GM23338 (cell line): Measurements from ENCODE around the gene PCNX1. TPM values are rescaled to one million over a fixed set of nuclear protein-coding genes. Genes with fewer than 3 reads are reported as not detected.

Experiments used
- ATAC-seq: fragments of 200-7000 bp; cut with Tn5 transposase; 3 replicates; pipeline ENCODE4 v1.9.1; 2020
- DNase-seq: peaks from one replicate; pipeline ENCODE4 v3.0.0-alpha.2; 2015; ENCODE audit warnings: low spot score
- H2AFZ ChIP-seq: fragments of 200-600 bp; sonication (generic); 2 replicates; pipeline ENCODE4 v1.8.0; 2016; ENCODE audit warnings: antibody characterized with exemption, mild to moderate bottlenecking, moderate library complexity
- H3F3A ChIP-seq: fragments of 200-600 bp; sonication (generic); replicated peaks from 2 replicates; pipeline ENCODE4 v1.8.0; 2017; ENCODE audit warnings: antibody characterized with exemption, mixed run types, low read depth
- H3K27ac ChIP-seq: fragments of 200-600 bp; sonication (generic); 2 replicates; pipeline ENCODE4 v1.6.1; 2016; ENCODE audit warnings: low read depth
- H3K27me3 ChIP-seq: fragments of 200-600 bp; sonication (generic); 2 replicates; pipeline ENCODE4 v1.8.0; 2016; ENCODE audit warnings: mild to moderate bottlenecking, mixed run types, moderate library complexity; ENCODE audit not compliant: insufficient read depth
- H3K36me3 ChIP-seq: fragments of 200-600 bp; sonication (generic); 2 replicates; pipeline ENCODE4 v1.8.0; 2016; ENCODE audit warnings: mild to moderate bottlenecking; ENCODE audit not compliant: insufficient read depth
- H3K4me1 ChIP-seq: fragments of 200-600 bp; sonication (generic); 2 replicates; pipeline ENCODE4 v1.8.0; 2016; ENCODE audit warnings: mild to moderate bottlenecking, moderate library complexity; ENCODE audit not compliant: insufficient read depth
- H3K4me2 ChIP-seq: fragments of 200-600 bp; sonication (generic); 2 replicates; pipeline ENCODE4 v1.7.1; 2017; ENCODE audit warnings: mixed run types
- H3K4me3 ChIP-seq: fragments of 200-600 bp; sonication (generic); 2 replicates; pipeline ENCODE4 v1.6.1; 2016; ENCODE audit warnings: mixed run types
- H3K79me2 ChIP-seq: fragments of 200-600 bp; sonication (generic); replicated peaks from 2 replicates; pipeline ENCODE4 v1.8.0; 2017; ENCODE audit warnings: mild to moderate bottlenecking; ENCODE audit not compliant: insufficient read depth
- H3K9me2 ChIP-seq: fragments of 200-600 bp; sonication (generic); 2 replicates; pipeline ENCODE4 v1.8.0; 2017; ENCODE audit not compliant: insufficient read depth
- H4K20me1 ChIP-seq: fragments of 200-600 bp; sonication (generic); replicated peaks from 2 replicates; pipeline ENCODE4 v1.8.0; 2017; ENCODE audit warnings: mild to moderate bottlenecking; ENCODE audit not compliant: insufficient read depth
- H3K27ac Mint-ChIP-seq: 2 replicates; pipeline ENCODE4 v1.8.0; 2020; ENCODE audit warnings: inconsistent platforms, mild to moderate bottlenecking, moderate library complexity, mixed read lengths
- H3K27me3 Mint-ChIP-seq: 3 replicates; pipeline ENCODE4 v1.8.0; 2022; ENCODE audit warnings: low read depth, mild to moderate bottlenecking, moderate library complexity, mixed read lengths, inconsistent platforms; ENCODE audit not compliant: insufficient read depth, poor library complexity
- H3K36me3 Mint-ChIP-seq: 3 replicates; pipeline ENCODE4 v1.8.0; 2021; ENCODE audit warnings: low read depth, mild to moderate bottlenecking, inconsistent platforms, moderate library complexity, mixed read lengths
- H3K4me1 Mint-ChIP-seq: 3 replicates; pipeline ENCODE4 v1.8.0; 2020; ENCODE audit warnings: mild to moderate bottlenecking, inconsistent platforms, mixed read lengths
- H3K4me3 Mint-ChIP-seq: 3 replicates; pipeline ENCODE4 v1.8.0; 2021; ENCODE audit warnings: moderate library complexity, mild to moderate bottlenecking, inconsistent platforms, mixed read lengths
- H3K9me3 Mint-ChIP-seq: 3 replicates; pipeline ENCODE4 v1.8.0; 2020; ENCODE audit warnings: moderate library complexity, mild to moderate bottlenecking, inconsistent platforms, mixed read lengths
- CREB1 ChIP-seq: fragments of 250-450 bp; sonication (Bioruptor Pico); IDR thresholded peaks from 2 replicates; pipeline ENCODE4 v1.5.0; 2020; ENCODE audit warnings: low read depth, mild to moderate bottlenecking, moderate library complexity
- CTCF ChIP-seq, 2 experiments: fragments of 200-600 bp in 1 of 2; sonication (generic) in 1 of 2; conservative IDR thresholded peaks; 2 replicates each; pipeline versions ENCODE4 v1.5.1 to v1.6.1; 2016 to 2017; ENCODE audit warnings: antibody characterized with exemption in 2 of 2, low read depth in 2 of 2, mild to moderate bottlenecking in 2 of 2, moderate library complexity in 1 of 2
- EZH2 ChIP-seq: fragments of 200-600 bp; sonication (generic); IDR thresholded peaks from one replicate; pipeline ENCODE4 v1.8.0; 2017; ENCODE audit warnings: antibody characterized with exemption, mild to moderate bottlenecking, low read depth; ENCODE audit not compliant: unreplicated experiment
- JUNB ChIP-seq: IDR thresholded peaks from one replicate; pipeline ENCODE4 v1.6.1; 2016; ENCODE audit warnings: antibody characterized with exemption; ENCODE audit not compliant: unreplicated experiment
- NANOG ChIP-seq: IDR thresholded peaks from 2 replicates; pipeline ENCODE4 v1.6.1; 2016; ENCODE audit warnings: antibody characterized with exemption, borderline replicate concordance
- POLR2AphosphoS5 ChIP-seq: IDR thresholded peaks from 2 replicates; pipeline ENCODE4 v1.6.1; 2016; ENCODE audit warnings: antibody characterized with exemption, low read depth
- ZNF331 ChIP-seq: fragments of 250-450 bp; sonication (Bioruptor Pico); IDR thresholded peaks from 2 replicates; pipeline ENCODE4 v1.5.0; 2020; ENCODE audit warnings: low read depth, mild to moderate bottlenecking, moderate library complexity
- ZNF462 ChIP-seq: fragments of 250-450 bp; sonication (Bioruptor Pico); IDR thresholded peaks from 2 replicates; pipeline ENCODE4 v1.5.0; 2020; ENCODE audit warnings: mild to moderate bottlenecking, moderate library complexity
- polyA plus RNA-seq: library from polyadenylated mRNA; unstranded; fragments of >200 nt; fragmentation: Nextera tagmentation; extraction: Ambion mirVana; gene quantifications from 2 replicates; pipeline ENCODE4 v1.2.1, GENCODE V29; 2016
- total RNA-seq: library from RNA; depleted of rRNA; stranded (reverse); fragments of >200 nt; shearing (Covaris generic); gene quantifications from 2 replicates; pipeline ENCODE4 v1.2.3, GENCODE V29; 2014

PCNX1 gene
- total and polyA plus RNA-seq, 2 experiments from 2014 or later, result 19.4 to 53.1 TPM

- TF ChIP-seq CTCF (conservative IDR thresholded peaks at IDR 0.05; ENCODE audit: low read depth in 2 of 2), result no peak
- TF ChIP-seq CREB1, result no peak
- no peak for TF ChIP-seq JUNB
- no peak for TF ChIP-seq ZNF331 (CRISPR knock-in tag)
- no peak for TF ChIP-seq EZH2
- no peak for TF ChIP-seq POLR2AphosphoS5
Observed at GRCh38 chr14:70896981-70897380, 10.3 kb upstream of the PCNX1 start (continued).

- DNase-seq, result no peak
- no peaks in the 10 kb centered on the region for H3K36me3 Mint-ChIP-seq
- H3K27ac Mint-ChIP-seq, result no peak overlapping the region
- Histone ChIP-seq H2AFZ (no peak overlapping the region), H3K79me2 (no peaks in the 10 kb centered on the region), H3K36me3 (no peaks in the 10 kb centered on the region), H3F3A (no peaks in the 10 kb centered on the region), H3K9me2 (no peaks in the 10 kb centered on the region), H3K4me3 (no peak overlapping the region), H3K4me1 (no peaks in the 10 kb centered on the region), H3K27ac (no peak overlapping the region), H3K27me3 (no peaks in the 10 kb centered on the region), H3K4me2 (no peak overlapping the region), H4K20me1 (no peaks in the 10 kb centered on the region)
- TF ChIP-seq ZNF331 (CRISPR knock-in tag) (no peak), NANOG (no peak), ZNF462 (CRISPR knock-in tag) (no peak)
- H3K4me1 Mint-ChIP-seq, result peaks cover 10% of the 10 kb centered on the region; the same call in 2 of the 3 replicates
- peaks cover 3% of the 10 kb centered on the region for H3K27me3 Mint-ChIP-seq
- H3K9me3 Mint-ChIP-seq, result no peaks in the 10 kb centered on the region
- H3K4me3 Mint-ChIP-seq, result no peak overlapping the region
- no peak for ATAC-seq
Observed at GRCh38 chr14:70897464-70897863, 9.8 kb upstream of the PCNX1 start.
